DND-41 (cell line): ENCODE measurements around the gene KRT23.

ENCODE experiments used
- ATAC-seq: fragments of 200-7000 bp; cut with Tn5 transposase; 3 replicates; pipeline ENCODE4 v1.9.1; 2021; ENCODE audit warnings: low read depth; ENCODE audit not compliant: insufficient read depth
- DNase-seq: peaks from one replicate; pipeline ENCODE4 v3.0.0-alpha.2; 2020
- H2AFZ ChIP-seq: 2 replicates; pipeline ENCODE4 v1.6.0; 2012; ENCODE audit warnings: low read depth, low read length
- H3K27ac ChIP-seq: 2 replicates; pipeline ENCODE4 v1.5.1; 2012; ENCODE audit warnings: low read length, inconsistent platforms
- H3K27me3 ChIP-seq: fragments of 200-600 bp; sonication (generic); 2 replicates; pipeline ENCODE4 v1.6.0; 2012; ENCODE audit warnings: low read length, mild to moderate bottlenecking, inconsistent platforms; ENCODE audit not compliant: insufficient read depth, poor library complexity
- H3K36me3 ChIP-seq: 2 replicates; pipeline ENCODE4 v1.5.1; 2012; ENCODE audit warnings: low read length, inconsistent platforms; ENCODE audit not compliant: insufficient read depth
- H3K4me1 ChIP-seq: 2 replicates; pipeline ENCODE4 v1.5.1; 2012; ENCODE audit warnings: mild to moderate bottlenecking, low read length; ENCODE audit not compliant: insufficient read depth
- H3K4me2 ChIP-seq: 2 replicates; pipeline ENCODE4 v1.6.0; 2012; ENCODE audit warnings: mild to moderate bottlenecking, moderate library complexity, low read length, inconsistent platforms; ENCODE audit not compliant: insufficient read depth
- H3K4me3 ChIP-seq, 2 experiments: fragments of 200-600 bp in 1 of 2; shearing (Covaris generic) in 1 of 2; 2 replicates each; pipeline ENCODE4 v1.5.1; 2012 to 2016; ENCODE audit warnings: inconsistent platforms in 2 of 2, low read length in 2 of 2, mild to moderate bottlenecking in 2 of 2, low read depth in 1 of 2, moderate library complexity in 1 of 2
- H3K79me2 ChIP-seq: 2 replicates; pipeline ENCODE4 v1.6.0; 2012; ENCODE audit warnings: low read length, inconsistent platforms; ENCODE audit not compliant: insufficient read depth
- H3K9ac ChIP-seq: 2 replicates; pipeline ENCODE4 v1.6.0; 2012; ENCODE audit warnings: low read depth, mild to moderate bottlenecking, inconsistent platforms, low read length, moderate library complexity
- H3K9me3 ChIP-seq: 2 replicates; pipeline ENCODE4 v1.5.1; 2012; ENCODE audit warnings: low read length, moderate library complexity, mild to moderate bottlenecking, inconsistent platforms; ENCODE audit not compliant: insufficient read depth, severe bottlenecking
- H4K20me1 ChIP-seq: 2 replicates; pipeline ENCODE4 v1.6.0; 2012; ENCODE audit warnings: low read length; ENCODE audit not compliant: insufficient read depth
- CTCF ChIP-seq: IDR thresholded peaks from 2 replicates; pipeline ENCODE4 v1.5.1; 2012; ENCODE audit warnings: borderline replicate concordance, low read length, moderate library complexity, mild to moderate bottlenecking; ENCODE audit not compliant: poor library complexity, severe bottlenecking; ENCODE audit errors: extremely low read depth
- EZH2 ChIP-seq: IDR thresholded peaks from 3 replicates; pipeline ENCODE4 v1.6.1; 2012; ENCODE audit warnings: borderline replicate concordance, low read depth, mild to moderate bottlenecking, moderate library complexity, low read length, inconsistent platforms; ENCODE audit not compliant: severe bottlenecking

The KRT23 gene

GRCh38 chr17:40903129-40903847, 34.2 kb downstream of the KRT23 start:
- Histone ChIP-seq H2AFZ (no peak overlapping the region), H3K4me1 (no peaks in the 10 kb centered on the region), H3K4me2 (no peak overlapping the region), H3K27ac (no peak overlapping the region), H3K79me2 (no peaks in the 10 kb centered on the region), H3K36me3 (no peaks in the 10 kb centered on the region), H3K9ac (no peak overlapping the region), H3K27me3 (peaks cover 6% of the 10 kb centered on the region), H3K4me3 (no peak overlapping the region), H4K20me1 (no peaks in the 10 kb centered on the region), H3K9me3 (no peaks in the 10 kb centered on the region)
- ATAC-seq, result no peak
- no peak for TF ChIP-seq EZH2
- no peak for TF ChIP-seq CTCF
- DNase-seq, result no peak

- Histone ChIP-seq H2AFZ (no peak overlapping the region), H3K9me3 (no peaks in the 10 kb centered on the region), H3K36me3 (no peaks in the 10 kb centered on the region), H3K4me3 (no peak overlapping the region), H4K20me1 (no peaks in the 10 kb centered on the region), H3K27me3 (peaks cover 6% of the 10 kb centered on the region), H3K4me1 (no peaks in the 10 kb centered on the region), H3K4me2 (no peak overlapping the region), H3K27ac (no peak overlapping the region), H3K79me2 (no peaks in the 10 kb centered on the region), H3K9ac (no peak overlapping the region)
- TF ChIP-seq CTCF (no peak), EZH2 (no peak)
- ATAC-seq, result no peak
- no peak for DNase-seq
These were observed 34.9 kb downstream of the KRT23 start for GRCh38 chr17:40902498-40902897.

- no peak for ATAC-seq
- no peak overlapping the region for H2AFZ ChIP-seq
- DNase-seq, result no peak
- H3K4me3 ChIP-seq, result no peak overlapping the region
- no peaks in the 10 kb centered on the region for H3K79me2 ChIP-seq
- TF ChIP-seq CTCF, result no peak
- no peaks in the 10 kb centered on the region for H4K20me1 ChIP-seq
- no peak overlapping the region for H3K9ac ChIP-seq
- H3K36me3 ChIP-seq, result no peaks in the 10 kb centered on the region
- no peaks in the 10 kb centered on the region for H3K4me1 ChIP-seq
- peaks cover 10% of the 10 kb centered on the region for H3K27me3 ChIP-seq
- H3K9me3 ChIP-seq, result no peaks in the 10 kb centered on the region
- no peak overlapping the region for H3K27ac ChIP-seq
- no peak overlapping the region for H3K4me2 ChIP-seq
These were observed 35.4 kb downstream of the KRT23 start for GRCh38 chr17:40901981-40902474.
